HAP-1 (cell line): ENCODE data around the gene EVI5L.

Experiments used
- DNase-seq, 2 experiments: peaks; one replicate each; pipeline ENCODE4 v3.0.0-alpha.2; 2016 to 2020; ENCODE audit warnings: low spot score in 2 of 2
- H3K27me3 ChIP-seq: fragments of 250-450 bp; sonication (Bioruptor Pico); 2 replicates; pipeline ENCODE4 v1.5.1; 2020; ENCODE audit warnings: low read depth, mild to moderate bottlenecking, moderate library complexity
- H3K36me3 ChIP-seq: fragments of 250-450 bp; sonication (Bioruptor Pico); replicated peaks from 2 replicates; pipeline ENCODE4 v1.5.1; 2020; ENCODE audit warnings: mild to moderate bottlenecking
- H3K4me1 ChIP-seq: fragments of 250-450 bp; sonication (Bioruptor Pico); 2 replicates; pipeline ENCODE4 v1.5.1; 2020; ENCODE audit warnings: mild to moderate bottlenecking
- H3K4me3 ChIP-seq: fragments of 250-450 bp; sonication (Bioruptor Pico); 2 replicates; pipeline ENCODE4 v1.5.1; 2020; ENCODE audit warnings: mild to moderate bottlenecking, moderate library complexity
- H3K9me3 ChIP-seq: fragments of 250-450 bp; sonication (Bioruptor Pico); 2 replicates; pipeline ENCODE4 v1.5.1; 2020; ENCODE audit warnings: mild to moderate bottlenecking, moderate library complexity
- in situ Hi-C: fragments of 300-500 bp; cut with MboI; formaldehyde crosslinking; loops from 3 replicates; pipeline ENCODE4 v1.14.3; 2020; ENCODE audit warnings: low sequenced_read_pairs, inconsistent platforms, mixed read lengths

Gene EVI5L

GRCh38 chr19:7842661-7843294 lies 12.8 kb downstream of the EVI5L start:
- in situ Hi-C loops = no loop called here
- DNase-seq = no peak
- H3K36me3 ChIP-seq = no peaks in the 10 kb centered on the region

DNA sequence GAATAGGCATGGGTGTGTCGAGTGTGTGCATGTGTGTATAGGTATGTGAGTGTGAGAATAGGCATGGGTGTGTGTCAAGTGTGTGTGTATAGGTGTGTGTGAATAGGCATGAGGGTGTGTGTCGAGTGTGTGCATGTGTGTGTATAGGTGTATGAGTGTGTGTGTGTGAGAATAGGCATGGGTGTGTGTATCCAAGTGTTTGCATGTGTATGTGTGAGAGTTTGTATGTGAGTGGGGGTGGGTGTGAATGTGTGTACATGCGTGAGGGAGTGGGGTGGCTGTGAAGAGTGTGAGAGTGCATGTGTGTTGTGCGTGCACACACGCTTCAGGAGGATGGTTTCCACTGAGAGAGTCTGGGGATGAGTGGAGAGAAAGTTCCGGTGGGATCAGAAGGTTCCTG lies 13.5 kb downstream of the EVI5L start:
- Histone ChIP-seq H3K36me3 (no peaks in the 10 kb centered on the region), H3K9me3 (no peaks in the 10 kb centered on the region), H3K4me3 (no peak overlapping the region), H3K27me3 (no peaks in the 10 kb centered on the region), H3K4me1 (no peaks in the 10 kb centered on the region)
- DNase-seq = no peak
- in situ Hi-C loops = no loop called here

More at GRCh38 chr19:7842661-7843294, 12.8 kb downstream of the EVI5L start:
- Histone ChIP-seq H3K4me1 (no peaks in the 10 kb centered on the region), H3K4me3 (no peak overlapping the region), H3K9me3 (no peaks in the 10 kb centered on the region), H3K27me3 (no peaks in the 10 kb centered on the region)

DNA sequence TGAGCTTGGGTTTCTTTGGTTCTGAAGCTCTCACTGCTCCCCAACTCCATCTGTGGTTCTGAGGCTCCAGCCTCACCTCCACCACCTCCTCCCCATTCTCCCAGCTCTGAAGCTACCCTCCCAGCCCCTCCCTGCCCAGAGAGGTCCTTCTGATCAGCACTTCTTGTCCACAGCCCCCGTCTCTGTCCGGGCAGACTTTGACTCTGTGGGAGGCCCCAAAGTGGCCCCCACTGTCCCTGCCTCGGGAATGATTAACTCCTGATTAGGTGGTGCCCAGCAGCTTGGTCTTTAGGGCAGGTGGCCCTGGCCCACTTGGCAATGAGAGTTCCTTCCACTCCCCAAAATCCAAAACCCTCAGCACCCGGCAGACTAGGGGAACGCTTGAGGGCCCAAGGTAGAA lies 14.4 kb downstream of the EVI5L start:
- no peak for DNase-seq
- H3K4me3 ChIP-seq = no peak overlapping the region
- H3K4me1 ChIP-seq = no peaks in the 10 kb centered on the region
- no peaks in the 10 kb centered on the region for H3K36me3 ChIP-seq
- no peaks in the 10 kb centered on the region for H3K27me3 ChIP-seq
- in situ Hi-C loops = no loop called here
- no peaks in the 10 kb centered on the region for H3K9me3 ChIP-seq

GRCh38 chr19:7844951-7845350 lies 14.9 kb downstream of the EVI5L start:
- H3K36me3 ChIP-seq = no peaks in the 10 kb centered on the region
- no peaks in the 10 kb centered on the region for H3K4me1 ChIP-seq
- in situ Hi-C loops = no loop called here
- DNase-seq = no peak
- H3K9me3 ChIP-seq = no peaks in the 10 kb centered on the region
- H3K27me3 ChIP-seq = no peaks in the 10 kb centered on the region
- no peak overlapping the region for H3K4me3 ChIP-seq

DNA sequence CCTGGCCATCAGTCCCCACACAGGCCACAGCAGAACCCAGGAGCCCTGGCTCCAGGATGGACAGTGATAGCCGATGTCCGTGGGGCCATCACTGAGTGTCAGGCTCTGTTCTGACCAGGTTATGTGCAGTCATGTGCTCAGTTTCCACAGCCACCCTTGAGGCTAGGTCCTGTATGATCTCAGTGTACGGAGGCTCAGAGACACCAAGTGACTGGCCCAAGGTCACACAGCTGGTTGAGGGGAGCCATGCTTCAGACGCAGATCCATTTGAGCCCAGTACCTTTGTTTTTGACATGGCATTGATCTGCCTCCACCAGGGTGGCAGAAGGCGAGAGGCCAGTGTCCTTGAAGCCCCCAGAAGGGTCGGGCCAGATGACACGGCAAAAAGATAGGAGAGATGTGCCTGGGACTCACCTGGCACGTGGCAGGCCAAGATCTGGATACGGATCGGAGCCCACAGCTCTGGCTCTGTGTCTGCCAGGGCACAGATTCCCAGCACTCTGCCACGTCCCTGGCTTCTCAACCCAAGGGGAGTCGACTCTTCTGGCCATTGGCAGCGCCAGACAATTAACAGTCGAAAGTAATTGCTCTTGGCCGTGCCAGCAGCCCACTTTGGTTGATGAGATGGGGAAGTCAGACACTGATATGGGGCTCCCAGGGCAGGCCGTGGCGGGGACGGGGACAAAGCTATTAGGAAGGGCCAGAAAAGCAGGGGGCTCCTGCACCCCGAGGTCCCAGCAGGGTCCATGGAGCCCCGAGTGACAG lies 15.6 kb downstream of the EVI5L start:
- Histone ChIP-seq H3K9me3 (no peaks in the 10 kb centered on the region), H3K4me3 (no peak overlapping the region), H3K27me3 (no peaks in the 10 kb centered on the region), H3K4me1 (no peaks in the 10 kb centered on the region), H3K36me3 (no peaks in the 10 kb centered on the region)
- in situ Hi-C loops = no loop called here
- no peak for DNase-seq

- Histone ChIP-seq H3K36me3 (no peaks in the 10 kb centered on the region), H3K4me1 (no peaks in the 10 kb centered on the region), H3K27me3 (no peaks in the 10 kb centered on the region), H3K4me3 (no peak overlapping the region), H3K9me3 (no peaks in the 10 kb centered on the region)
- in situ Hi-C loops = no loop called here
- DNase-seq = no peak
Observed at GRCh38 chr19:7846155-7846646, 16.2 kb downstream of the EVI5L start.

- DNase-seq = no peak
- in situ Hi-C loops = no loop called here
- H3K4me3 ChIP-seq = no peak overlapping the region
- no peaks in the 10 kb centered on the region for H3K9me3 ChIP-seq
- no peaks in the 10 kb centered on the region for H3K4me1 ChIP-seq
- no peaks in the 10 kb centered on the region for H3K36me3 ChIP-seq
- H3K27me3 ChIP-seq = no peaks in the 10 kb centered on the region
Observed at GRCh38 chr19:7847664-7848063, 17.6 kb downstream of the EVI5L start.

- no peak for DNase-seq
- H3K9me3 ChIP-seq = no peaks in the 10 kb centered on the region
- in situ Hi-C loops = no loop called here
- no peak overlapping the region for H3K4me3 ChIP-seq
- H3K4me1 ChIP-seq = peaks cover 4% of the 10 kb centered on the region; the same call in 1 of the 2 replicates
- no peaks in the 10 kb centered on the region for H3K27me3 ChIP-seq
- no peaks in the 10 kb centered on the region for H3K36me3 ChIP-seq
Observed at GRCh38 chr19:7848779-7849457, 18.9 kb downstream of the EVI5L start.

DNA sequence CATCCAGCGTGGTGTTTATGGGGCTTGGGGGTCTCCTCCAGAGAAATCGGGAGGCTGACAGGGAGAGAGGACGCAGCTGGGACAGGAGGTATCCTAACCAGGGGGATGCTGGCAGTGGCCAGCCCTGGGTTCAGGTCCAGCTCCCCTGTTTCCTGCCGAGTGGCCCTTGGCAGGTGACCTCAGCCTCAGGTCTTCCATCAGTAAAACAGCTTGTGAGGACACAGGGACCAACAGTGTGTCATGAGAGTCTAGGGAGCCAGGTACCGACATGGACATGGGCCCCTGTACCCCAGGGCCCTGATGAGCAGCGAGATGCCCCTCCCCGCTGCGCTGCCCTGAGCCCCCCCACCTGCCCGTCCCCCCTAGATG lies 19.6 kb downstream of the EVI5L start:
- H3K27me3 ChIP-seq = no peaks in the 10 kb centered on the region
- no peak overlapping the region for H3K4me3 ChIP-seq
- peaks cover 4% of the 10 kb centered on the region; the same call in 1 of the 2 replicates for H3K4me1 ChIP-seq
- DNase-seq = no peak
- no peaks in the 10 kb centered on the region for H3K9me3 ChIP-seq
- in situ Hi-C loops = no loop called here
- no peaks in the 10 kb centered on the region for H3K36me3 ChIP-seq

DNA sequence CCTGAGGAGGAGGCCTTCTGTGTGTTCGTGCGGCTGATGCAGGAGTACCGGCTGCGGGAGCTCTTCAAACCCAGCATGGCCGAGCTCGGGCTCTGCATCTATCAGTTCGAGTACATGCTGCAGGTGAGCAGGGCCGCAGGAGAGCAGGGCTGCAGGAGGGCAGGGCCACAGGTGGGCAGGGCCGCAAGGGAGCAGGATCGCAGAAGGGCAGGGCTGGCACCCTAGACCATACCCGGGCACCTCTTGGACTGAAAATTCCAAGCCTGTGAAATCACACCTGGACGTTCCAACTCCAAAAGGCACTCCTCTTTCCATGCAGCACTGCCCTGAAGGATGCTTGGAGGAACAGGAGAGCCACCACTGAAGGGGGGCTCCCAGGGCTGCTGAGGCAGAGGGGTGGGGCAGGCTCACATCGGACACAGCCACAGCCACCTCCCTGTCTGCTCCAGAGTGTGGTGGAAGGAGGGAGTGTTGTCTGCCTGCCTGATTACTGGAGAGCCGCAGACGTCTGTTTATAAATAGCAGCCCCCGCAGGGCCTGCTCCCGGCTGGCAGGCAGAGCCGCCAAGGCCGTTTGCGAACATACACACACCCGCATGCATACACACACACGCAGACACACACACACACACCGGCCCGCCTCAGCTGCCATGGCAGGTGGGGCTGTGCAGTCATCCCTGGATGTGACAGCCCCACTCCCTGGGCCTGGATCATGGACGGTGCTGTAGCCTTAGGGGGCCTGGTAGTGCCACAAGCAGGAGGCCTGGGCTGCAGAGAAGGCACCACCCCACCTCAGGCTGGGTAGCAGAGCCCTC lies 20.2 kb downstream of the EVI5L start:
- no peaks in the 10 kb centered on the region for H3K27me3 ChIP-seq
- in situ Hi-C loops = no loop called here
- no peaks in the 10 kb centered on the region for H3K36me3 ChIP-seq
- H3K9me3 ChIP-seq = no peaks in the 10 kb centered on the region
- no peak overlapping the region for H3K4me3 ChIP-seq
- peaks cover 4% of the 10 kb centered on the region; the same call in 1 of the 2 replicates for H3K4me1 ChIP-seq
- no peak for DNase-seq

- peaks cover 4% of the 10 kb centered on the region; the same call in 1 of the 2 replicates for H3K4me1 ChIP-seq
- no peak overlapping the region for H3K4me3 ChIP-seq
- H3K9me3 ChIP-seq = no peaks in the 10 kb centered on the region
- in situ Hi-C loops = no loop called here
- H3K36me3 ChIP-seq = no peaks in the 10 kb centered on the region
- H3K27me3 ChIP-seq = no peaks in the 10 kb centered on the region
- no peak for DNase-seq
Observed at GRCh38 chr19:7850945-7851622, 21.1 kb downstream of the EVI5L start.

DNA sequence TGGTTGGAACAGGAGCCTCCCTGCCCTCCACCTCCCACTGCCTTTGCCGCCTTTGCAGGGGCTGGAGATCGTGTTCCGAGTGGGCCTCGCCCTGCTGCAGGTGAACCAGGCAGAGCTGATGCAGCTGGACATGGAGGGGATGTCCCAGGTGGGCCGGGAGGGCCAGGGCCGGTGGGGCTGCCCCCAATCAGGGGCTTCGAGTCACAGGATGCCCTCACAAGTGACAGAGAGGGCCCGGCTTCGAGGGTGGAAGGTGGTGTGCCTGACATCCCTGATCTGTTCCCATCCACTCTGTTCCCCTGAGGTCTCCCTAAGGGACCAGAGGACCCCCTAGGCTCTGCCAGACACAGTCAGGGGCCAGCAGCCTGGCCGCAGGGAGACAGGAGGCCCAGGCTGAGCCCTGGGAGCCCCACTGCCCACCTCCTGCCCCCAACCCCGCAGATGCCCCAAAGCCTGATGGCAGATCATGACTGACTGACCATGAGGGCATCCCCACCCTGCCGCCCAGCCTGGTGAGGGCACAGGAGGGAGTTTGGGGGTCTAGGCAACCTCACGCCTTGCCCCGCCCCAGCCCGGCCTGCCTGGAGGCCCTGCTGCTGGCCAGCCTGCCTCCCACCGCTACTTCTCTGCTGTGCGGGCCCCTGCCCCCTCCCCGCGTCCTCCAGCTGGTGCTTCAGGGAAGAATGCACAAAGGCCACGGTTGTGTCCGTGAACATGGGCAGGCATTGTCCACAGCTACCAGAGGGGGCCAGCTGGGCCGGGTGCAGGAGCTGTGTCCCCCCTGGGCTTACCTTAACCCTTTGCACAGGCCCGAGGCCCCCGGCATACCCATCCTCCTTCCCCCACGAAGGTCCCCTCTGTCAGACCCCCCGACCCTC lies 21.8 kb downstream of the EVI5L start:
- H3K27me3 ChIP-seq = no peaks in the 10 kb centered on the region
- peaks cover 4% of the 10 kb centered on the region; the same call in 1 of the 2 replicates for H3K4me1 ChIP-seq
- no peak overlapping the region for H3K4me3 ChIP-seq
- H3K9me3 ChIP-seq = no peaks in the 10 kb centered on the region
- H3K36me3 ChIP-seq = no peaks in the 10 kb centered on the region
- in situ Hi-C loops = no loop called here
- DNase-seq = no peak
